Nephron (organoid): ENCODE data around the gene KRTAP10-4.
"Not testable (repeated sequence)": the region's sequence is repeated elsewhere in the genome, so short reads cannot be mapped to it uniquely, and the experiment has no call there.

Source experiments
- H3K27ac Mint-ChIP-seq, 3 experiments: 2 replicates each; pipeline ENCODE4 v1.8.0; 2020; ENCODE audit warnings: mixed read lengths in 3 of 3, mild to moderate bottlenecking in 2 of 3, moderate library complexity in 1 of 3
- H3K27me3 Mint-ChIP-seq: 2 replicates; pipeline ENCODE4 v1.8.0; 2021; ENCODE audit warnings: low read depth, mild to moderate bottlenecking, moderate library complexity, mixed read lengths
- H3K36me3 Mint-ChIP-seq: 2 replicates; pipeline ENCODE4 v1.8.0; 2020; ENCODE audit warnings: low read depth, mixed read lengths
- H3K4me1 Mint-ChIP-seq: 2 replicates; pipeline ENCODE4 v1.8.0; 2020; ENCODE audit warnings: mixed read lengths
- H3K4me3 Mint-ChIP-seq, 3 experiments: 2 replicates each; pipeline ENCODE4 v1.8.0; 2020; ENCODE audit warnings: mild to moderate bottlenecking in 3 of 3, mixed read lengths in 3 of 3, moderate library complexity in 2 of 3
- H3K9me3 Mint-ChIP-seq: 2 replicates; pipeline ENCODE4 v1.8.0; 2020; ENCODE audit warnings: mixed read lengths
- TF ChIP-seq, protein P1 (sequence below), 3 experiments: fragments of 200-600 bp; sonication (generic); IDR thresholded peaks; one replicate each; pipeline ENCODE4 v1.5.0; 2021; ENCODE audit warnings: antibody characterized with exemption in 3 of 3; ENCODE audit not compliant: unreplicated experiment in 3 of 3

Gene KRTAP10-4

DNA sequence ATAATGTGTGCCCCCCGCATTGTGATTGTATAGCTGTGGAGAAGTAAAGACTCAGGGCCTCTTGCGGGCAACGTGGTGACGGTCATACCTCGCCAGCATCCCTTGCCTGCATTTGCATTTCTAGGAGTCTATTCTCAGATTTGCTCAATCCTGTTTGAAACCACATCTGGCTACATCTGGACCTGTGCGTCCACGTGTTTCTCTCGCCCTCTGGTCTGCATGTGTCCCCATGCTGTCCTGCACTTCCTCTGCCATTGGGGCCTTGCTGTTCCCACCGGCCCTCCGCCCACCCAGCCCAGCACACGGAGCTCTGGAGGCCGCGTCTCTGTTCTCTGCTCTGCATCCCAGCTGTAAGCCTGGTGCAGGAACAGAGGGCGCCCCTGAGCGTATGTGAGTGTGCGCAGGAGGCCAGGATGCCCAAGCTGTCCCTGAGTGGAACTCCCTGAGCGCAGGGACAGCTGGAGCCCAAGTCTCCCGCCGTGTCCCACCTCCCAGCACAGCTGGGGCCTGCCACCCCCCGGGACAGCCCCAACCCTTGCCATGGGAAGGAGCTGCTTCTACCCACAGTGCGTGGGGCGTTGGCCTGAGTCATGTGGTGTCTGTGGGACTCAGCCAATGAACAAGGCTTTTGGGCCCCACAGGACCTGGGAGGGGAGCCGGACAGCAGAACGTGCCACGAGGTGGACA, 23.9 kb upstream of the KRTAP10-4 start:
- Mint-ChIP-seq H3K36me3 (peaks cover 10% of the 10 kb centered on the region), H3K27me3 (peaks cover 18% of the 10 kb centered on the region), H3K4me3 (no peak overlapping the region), H3K9me3 (peaks cover 17% of the 10 kb centered on the region), H3K27ac (peak overlapping the region; percentile 60 to 65 (median 60)), H3K4me1 (peaks cover 29% of the 10 kb centered on the region)
- TF ChIP-seq, protein P1, sequence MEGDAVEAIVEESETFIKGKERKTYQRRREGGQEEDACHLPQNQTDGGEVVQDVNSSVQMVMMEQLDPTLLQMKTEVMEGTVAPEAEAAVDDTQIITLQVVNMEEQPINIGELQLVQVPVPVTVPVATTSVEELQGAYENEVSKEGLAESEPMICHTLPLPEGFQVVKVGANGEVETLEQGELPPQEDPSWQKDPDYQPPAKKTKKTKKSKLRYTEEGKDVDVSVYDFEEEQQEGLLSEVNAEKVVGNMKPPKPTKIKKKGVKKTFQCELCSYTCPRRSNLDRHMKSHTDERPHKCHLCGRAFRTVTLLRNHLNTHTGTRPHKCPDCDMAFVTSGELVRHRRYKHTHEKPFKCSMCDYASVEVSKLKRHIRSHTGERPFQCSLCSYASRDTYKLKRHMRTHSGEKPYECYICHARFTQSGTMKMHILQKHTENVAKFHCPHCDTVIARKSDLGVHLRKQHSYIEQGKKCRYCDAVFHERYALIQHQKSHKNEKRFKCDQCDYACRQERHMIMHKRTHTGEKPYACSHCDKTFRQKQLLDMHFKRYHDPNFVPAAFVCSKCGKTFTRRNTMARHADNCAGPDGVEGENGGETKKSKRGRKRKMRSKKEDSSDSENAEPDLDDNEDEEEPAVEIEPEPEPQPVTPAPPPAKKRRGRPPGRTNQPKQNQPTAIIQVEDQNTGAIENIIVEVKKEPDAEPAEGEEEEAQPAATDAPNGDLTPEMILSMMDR (IDR thresholded peaks at IDR 0.05; ENCODE audit: unreplicated experiment in 3 of 3), result no peak

DNA sequence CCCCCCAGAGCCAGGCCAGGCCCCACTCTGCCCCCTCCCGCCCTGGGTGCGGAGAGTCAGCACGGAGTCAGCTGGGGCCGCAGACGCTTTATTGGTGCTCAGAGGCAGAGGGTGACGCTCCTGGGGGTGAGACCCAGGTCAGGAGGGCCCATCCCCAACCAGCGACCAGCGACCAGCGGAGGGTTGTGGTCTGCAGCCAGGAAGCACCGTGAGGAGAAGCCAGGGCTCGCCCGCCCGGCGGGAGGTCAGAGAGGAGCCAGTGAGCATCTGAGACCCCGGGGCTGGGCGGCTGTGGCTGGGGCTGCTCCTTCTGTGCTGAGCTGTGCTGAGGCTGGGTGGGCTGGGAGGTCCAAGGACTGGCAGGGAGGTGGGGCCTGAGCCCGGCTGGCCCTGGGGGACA, 23.2 kb upstream of the KRTAP10-4 start:
- H3K36me3 Mint-ChIP-seq, result peaks cover 10% of the 10 kb centered on the region
- H3K4me3 Mint-ChIP-seq, H3K27ac Mint-ChIP-seq: not testable (repeated sequence)
- H3K9me3 Mint-ChIP-seq, result peaks cover 17% of the 10 kb centered on the region
- peaks cover 18% of the 10 kb centered on the region for H3K27me3 Mint-ChIP-seq
- H3K4me1 Mint-ChIP-seq, result peaks cover 34% of the 10 kb centered on the region

DNA sequence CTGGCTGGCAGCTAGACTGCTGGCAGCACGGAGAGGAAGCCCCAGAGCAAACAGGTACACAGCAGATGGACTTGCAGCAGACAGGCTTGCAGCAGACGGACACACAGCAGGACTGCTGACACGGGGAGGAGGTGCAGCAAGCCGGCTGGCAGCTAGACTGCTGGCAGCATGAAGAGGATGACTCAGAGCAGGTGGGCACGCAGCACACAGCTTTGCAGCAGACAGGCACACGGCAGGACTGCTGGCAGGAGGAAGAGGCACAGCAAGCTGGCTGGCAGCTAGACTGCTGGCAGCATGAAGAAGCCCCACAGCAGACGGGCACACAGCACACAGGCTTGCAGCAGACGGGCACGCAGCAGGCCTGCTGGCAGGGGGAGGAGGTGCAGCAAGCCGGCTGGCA, 22.7 kb upstream of the KRTAP10-4 start:
- no peak overlapping the region for H3K4me3 Mint-ChIP-seq
- peaks cover 34% of the 10 kb centered on the region for H3K4me1 Mint-ChIP-seq
- peaks cover 20% of the 10 kb centered on the region for H3K27me3 Mint-ChIP-seq
- TF ChIP-seq, protein P1 (IDR thresholded peaks at IDR 0.05; ENCODE audit: unreplicated experiment in 3 of 3), result no peak
- peak overlapping the region in 1 of 3 experiments; percentile 66 for H3K27ac Mint-ChIP-seq
- H3K9me3 Mint-ChIP-seq, result peaks cover 13% of the 10 kb centered on the region
- H3K36me3 Mint-ChIP-seq, result peaks cover 10% of the 10 kb centered on the region

DNA sequence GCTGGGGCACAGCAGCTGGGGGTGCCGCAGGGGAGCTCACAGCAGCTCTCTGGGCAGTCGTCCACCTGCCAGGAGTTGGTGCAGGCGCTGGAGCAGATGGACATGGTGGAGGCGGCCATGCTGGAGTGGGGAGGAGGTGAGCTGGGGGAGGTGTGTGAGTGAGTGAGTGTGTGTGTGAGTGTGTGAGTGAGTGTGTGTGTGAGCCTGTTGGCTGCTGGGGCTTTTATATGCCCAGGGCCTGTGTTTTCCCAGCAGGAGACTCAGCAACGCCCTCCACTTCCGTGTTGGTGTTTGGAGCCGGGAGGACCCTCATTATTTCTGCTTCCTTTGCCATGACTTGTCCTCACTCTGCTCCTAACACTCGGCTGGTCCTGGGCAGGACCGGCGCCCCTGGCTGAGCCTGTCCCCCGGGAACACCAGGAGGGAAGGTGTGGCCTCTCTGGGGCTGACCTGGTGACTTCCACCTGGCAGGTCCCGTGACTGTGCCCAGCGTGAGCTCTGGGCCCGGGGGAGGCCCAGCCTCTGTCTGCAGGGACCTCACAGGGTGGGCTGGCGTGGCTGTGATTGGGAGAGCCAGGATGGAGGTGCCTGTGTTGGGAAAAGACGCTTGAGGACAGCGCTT, 22.1 kb upstream of the KRTAP10-4 start, which contains the start of gene KRTAP10-2:
KRTAP10-2 (minus strand) TSS at position 166 of the 622 bp plus-strand sequence; CDS start at position 119, 47 bp downstream.
- peaks cover 10% of the 10 kb centered on the region for H3K36me3 Mint-ChIP-seq
- peaks cover 24% of the 10 kb centered on the region for H3K27me3 Mint-ChIP-seq
- TF ChIP-seq, protein P1 (IDR thresholded peaks at IDR 0.05; ENCODE audit: unreplicated experiment in 3 of 3), result no peak
- no peak within 1 kb of the TSS for H3K4me3 Mint-ChIP-seq
- peaks cover 13% of the 10 kb centered on the region for H3K9me3 Mint-ChIP-seq
- H3K4me1 Mint-ChIP-seq, result peaks cover 34% of the 10 kb centered on the region
- peak within 1 kb of the TSS in 1 of 3 experiments; percentile 66 for H3K27ac Mint-ChIP-seq

DNA sequence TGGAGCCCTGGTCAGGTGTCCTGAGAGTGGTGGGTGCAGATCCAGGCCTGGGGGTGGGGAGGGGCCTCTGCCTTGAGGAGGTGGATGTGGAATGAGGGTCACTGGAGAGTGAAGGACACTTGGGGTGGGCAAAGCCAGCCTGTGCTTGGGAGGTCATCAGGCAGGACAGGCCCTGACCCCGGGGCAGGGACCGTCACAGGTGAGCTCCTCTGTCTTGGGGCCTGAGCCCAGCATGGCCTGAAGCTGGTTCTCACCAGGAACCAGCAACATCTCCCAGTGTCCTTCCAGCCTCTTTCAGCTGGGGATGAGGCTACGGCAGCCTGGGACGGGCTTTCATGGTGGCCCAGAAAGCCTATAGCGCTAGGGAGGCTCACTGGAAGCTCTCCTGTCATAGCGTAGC, 21.4 kb upstream of the KRTAP10-4 start:
- TF ChIP-seq, protein P1 (IDR thresholded peaks at IDR 0.05; ENCODE audit: unreplicated experiment in 3 of 3), result no peak
- Mint-ChIP-seq H3K27me3 (peaks cover 24% of the 10 kb centered on the region), H3K36me3 (peaks cover 4% of the 10 kb centered on the region), H3K4me1 (peaks cover 36% of the 10 kb centered on the region), H3K27ac (no peak overlapping the region), H3K4me3 (no peak overlapping the region), H3K9me3 (peaks cover 6% of the 10 kb centered on the region)

DNA sequence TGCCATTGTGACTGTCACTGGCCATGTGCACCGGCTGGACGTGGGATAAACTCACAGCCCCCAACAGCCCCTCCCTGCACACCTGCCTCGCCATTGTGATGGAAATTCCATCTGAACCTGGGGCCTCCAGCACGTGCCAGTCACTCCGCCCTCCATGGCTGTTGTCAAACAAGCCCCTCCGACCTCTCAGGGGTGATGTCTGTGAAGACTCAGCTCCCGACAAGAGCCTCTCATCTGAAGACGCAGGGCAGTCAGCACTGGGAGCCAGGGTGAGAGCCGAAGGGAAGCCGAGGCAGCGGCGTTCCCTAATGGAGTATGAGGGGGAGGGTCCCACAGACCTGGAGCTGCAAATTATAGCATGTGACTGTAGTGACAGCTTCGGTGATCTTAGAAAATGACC, 20.8 kb upstream of the KRTAP10-4 start:
- Mint-ChIP-seq H3K27ac (no peak overlapping the region), H3K4me3 (no peak overlapping the region), H3K27me3 (peaks cover 26% of the 10 kb centered on the region), H3K4me1 (peaks cover 42% of the 10 kb centered on the region), H3K36me3 (no peaks in the 10 kb centered on the region), H3K9me3 (peaks cover 1% of the 10 kb centered on the region)
- TF ChIP-seq, protein P1 (IDR thresholded peaks at IDR 0.05; ENCODE audit: unreplicated experiment in 3 of 3), result no peak
